ENCODE data around the gene AP1S3.

Gene AP1S3

DNA sequence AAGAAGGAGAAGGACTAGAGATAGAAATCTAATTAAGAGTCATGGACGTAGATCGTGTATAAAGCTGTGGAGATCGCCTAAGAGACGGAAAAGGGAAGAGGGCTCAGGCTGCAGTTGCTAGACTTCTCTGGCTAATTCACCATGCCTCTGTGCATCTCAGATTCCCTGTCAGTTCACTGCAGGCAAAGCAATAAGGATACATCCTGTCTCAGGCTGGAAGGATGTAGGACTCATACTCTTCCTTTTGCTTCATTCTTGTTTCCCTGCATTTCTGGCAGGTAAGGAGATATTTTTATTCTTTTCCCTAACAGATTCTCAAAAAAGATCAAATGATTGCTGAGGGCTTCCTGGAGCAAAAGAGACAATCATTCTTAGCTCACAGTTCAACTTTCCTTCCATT is 112.5 kb downstream of the AP1S3 start:
- DNase-seq (ENCODE audit: low read depth in 3 of 3) = no peak

DNA sequence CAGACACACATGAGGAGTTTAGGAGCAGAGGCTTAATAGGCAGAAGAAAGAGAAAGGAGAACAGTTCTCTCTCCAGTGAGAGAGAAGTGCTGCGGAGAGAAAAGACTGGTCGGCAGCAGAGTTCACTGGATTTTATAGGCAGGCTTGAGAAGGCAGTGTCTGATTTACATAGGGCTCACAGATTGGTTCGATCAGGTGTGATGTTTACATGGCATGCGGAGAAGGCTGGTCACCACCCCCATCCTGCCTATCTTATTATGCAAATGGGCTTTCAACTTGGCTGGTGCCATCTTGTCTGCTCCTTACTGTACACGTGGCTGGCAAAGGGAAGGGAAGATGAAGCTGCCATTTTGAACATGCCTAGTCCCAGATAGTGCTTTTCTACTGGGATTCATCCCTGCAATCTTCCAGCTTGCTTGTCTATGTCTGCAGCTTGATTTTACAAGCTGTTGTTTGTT is 113.4 kb downstream of the AP1S3 start:
- DNase-seq (ENCODE audit: low read depth in 3 of 3) = no peak

DNA sequence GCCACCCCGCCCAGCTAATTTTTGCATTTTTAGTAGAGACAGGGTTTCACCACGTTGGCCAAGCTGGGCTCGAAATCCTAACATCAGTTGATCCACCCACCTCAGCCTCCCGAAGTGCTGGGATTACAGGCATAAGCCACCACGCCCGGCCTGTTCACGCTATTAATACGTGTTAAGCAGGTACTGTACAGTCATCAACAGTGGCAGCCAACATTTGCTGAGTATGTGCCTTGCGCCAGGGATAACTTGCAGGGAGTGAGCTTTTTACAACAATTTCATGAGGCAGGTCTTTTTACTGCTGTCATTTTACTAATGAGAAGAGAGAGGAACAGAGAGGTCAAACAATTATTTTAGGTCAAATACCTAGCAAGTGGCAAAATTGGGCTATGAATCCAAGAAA is 115.2 kb downstream of the AP1S3 start:
- DNase-seq (ENCODE audit: low read depth in 3 of 3) = no peak

DNA sequence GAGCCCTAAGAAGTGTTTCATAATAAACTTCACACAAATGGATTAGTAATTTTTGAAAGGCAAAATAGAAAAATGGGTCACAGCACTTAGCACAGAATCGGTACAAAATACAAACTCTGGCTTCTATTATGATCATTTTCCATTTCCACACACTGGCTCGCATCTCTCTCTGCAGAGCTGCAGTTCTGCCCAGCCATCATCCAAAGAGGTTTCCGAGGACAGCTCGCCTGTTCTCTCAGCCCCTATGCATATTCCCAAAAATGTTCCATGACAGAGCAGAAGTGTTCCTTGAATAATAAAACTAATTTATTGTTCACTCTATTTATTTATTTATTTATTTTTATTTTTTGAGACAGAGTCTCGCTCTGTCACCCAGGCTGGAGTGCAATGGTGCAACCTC is 115.6 kb downstream of the AP1S3 start:
- DNase-seq (ENCODE audit: low read depth in 3 of 3) = no peak

DNA sequence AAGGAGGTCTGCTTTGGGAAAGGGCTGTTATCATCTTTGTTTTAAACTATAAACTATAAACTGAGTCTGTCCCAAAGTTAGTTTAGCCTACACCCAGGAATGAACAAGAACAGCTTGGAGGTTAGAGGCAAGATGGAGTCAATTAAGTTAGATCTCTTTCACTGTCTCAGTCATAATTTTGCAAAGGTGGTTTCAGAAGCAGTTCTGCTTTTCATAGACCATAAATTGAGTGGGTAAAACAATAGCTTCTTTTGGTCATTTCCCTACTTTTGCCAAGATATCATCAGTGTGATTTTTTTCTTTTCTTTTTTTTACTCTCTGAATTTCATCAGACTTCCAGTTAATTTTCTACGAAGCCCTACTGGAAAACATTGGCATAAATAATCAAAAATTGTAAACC is 117.0 kb downstream of the AP1S3 start:
- DNase-seq (ENCODE audit: low read depth in 3 of 3) = no peak

DNA sequence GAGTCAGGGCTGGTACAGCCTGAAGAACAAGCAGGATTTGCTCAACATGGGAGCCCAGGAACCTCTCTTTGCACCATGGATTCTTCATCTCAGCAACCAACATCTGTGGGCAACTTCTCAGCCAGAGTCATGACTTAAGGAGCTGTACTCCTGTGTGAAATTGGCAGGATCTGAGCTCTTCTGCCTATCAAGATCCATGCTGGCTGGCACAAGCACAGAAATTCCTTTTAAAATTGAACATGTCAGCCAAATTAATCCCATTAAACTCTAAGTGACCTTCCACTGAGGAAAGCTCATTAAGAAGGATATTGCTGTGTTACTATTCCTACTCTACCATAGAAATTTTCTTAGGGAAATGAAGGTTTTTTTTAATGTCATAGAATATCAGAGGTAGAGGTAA is 124.7 kb downstream of the AP1S3 start:
- no peak for DNase-seq (ENCODE audit: low read depth in 3 of 3)

DNA sequence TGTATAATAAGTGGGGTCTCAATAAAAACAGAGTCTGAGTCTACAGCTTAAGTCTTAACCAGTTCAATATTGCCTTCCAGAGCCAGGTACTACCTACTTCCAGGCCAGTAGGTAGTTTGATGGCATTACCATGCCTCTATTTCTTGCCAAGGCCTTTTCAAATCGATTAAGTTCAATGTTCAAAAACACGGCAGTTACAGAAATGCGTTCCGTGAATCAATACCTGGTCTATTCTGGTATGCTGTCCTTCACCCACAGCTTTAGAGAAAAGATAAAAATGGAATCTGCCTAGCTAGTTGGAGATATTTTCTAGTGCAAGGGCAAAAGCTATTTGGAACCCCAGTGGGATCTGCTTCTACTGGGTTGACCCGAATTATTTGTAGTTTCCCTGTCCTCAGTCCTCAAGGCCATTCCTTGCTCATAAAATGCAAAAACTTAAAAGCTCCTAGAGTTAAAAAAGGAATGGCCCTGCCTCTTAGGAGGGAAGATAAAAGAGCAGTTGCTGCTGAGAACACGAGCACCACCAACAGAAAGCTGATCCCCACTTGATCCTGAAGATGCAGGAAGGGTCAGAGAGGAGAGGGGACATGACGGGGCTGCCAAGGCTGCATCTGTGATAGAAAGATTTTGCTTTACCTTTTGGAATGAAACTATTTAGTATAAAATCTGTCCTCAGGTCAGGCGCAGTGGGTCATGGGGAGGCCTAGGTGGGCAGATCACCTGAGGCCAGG is 125.6 kb downstream of the AP1S3 start:
- no peak for DNase-seq (ENCODE audit: low read depth in 3 of 3)

Data from stimulated activated CD4-positive, alpha-beta T cell treated with anti-CD3 and anti-CD28 coated beads, TNF-alpha, amount 100 ng/mL, for 24 hours (primary cell).